Measurements from ENCODE around the gene CEBPB. TPM values are rescaled to one million over a fixed set of nuclear protein-coding genes. Genes with fewer than 3 reads are reported as not detected.
"Not testable (repeated sequence)": the region's sequence is repeated elsewhere in the genome, so short reads cannot be mapped to it uniquely, and the experiment has no call there.

Gene CEBPB
- total RNA-seq, 4 donors from 2014 or later = 154 to 221 (median 195) TPM

DNA sequence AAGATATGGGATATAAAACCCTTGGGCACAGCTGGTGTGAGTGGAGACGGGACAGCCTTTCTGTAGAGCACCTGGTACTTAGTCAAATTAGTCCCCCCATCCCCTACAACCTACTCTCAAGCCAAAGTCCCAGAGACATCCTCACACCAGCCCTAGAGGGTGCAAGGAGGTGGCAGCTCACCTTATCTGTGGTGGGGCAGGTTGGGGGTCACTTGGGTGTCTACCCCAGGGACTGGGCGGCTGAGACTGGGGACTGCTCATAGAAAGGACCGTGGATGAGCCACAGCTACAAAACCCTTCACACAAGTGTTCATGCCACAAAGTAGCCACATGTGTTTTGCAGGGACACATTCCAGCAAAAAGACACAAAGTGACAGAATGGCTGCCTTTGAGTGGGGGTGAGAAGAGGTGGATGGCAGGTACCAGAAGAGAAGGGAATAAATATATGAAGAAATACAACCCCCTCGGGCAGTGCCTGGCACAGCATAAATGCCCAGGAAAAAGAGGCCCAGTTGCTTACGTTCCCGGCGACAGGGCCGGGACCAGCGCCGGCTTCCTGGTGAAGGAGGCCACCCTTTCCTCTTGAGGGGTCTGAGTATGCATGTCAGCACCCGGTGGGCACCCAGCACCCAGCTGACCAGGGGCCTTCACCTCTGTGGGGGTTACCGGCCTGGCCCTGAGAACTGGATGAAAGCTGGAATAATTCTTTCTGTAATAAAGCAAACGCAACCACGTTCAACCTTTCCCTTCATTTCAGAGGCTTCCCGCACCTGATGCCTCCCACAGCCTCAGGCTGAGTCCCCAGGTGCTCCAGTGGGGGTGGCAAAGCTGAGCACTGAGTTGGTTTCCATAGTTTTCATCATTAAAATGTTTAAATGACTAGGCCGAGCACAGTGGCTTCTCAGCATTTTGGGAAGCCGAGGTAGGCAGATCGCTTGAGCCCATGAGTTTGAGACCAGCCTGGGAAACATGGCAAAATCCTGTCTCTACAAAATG is 14.4 kb upstream of the CEBPB start:
- DNase-seq (ENCODE audit: low spot score in 2 of 2) = peak in 1 of 2 donors; percentile 85
- no peak for TF ChIP-seq POLR2A (IDR thresholded peaks at IDR 0.05)
- TF ChIP-seq, protein P1, sequence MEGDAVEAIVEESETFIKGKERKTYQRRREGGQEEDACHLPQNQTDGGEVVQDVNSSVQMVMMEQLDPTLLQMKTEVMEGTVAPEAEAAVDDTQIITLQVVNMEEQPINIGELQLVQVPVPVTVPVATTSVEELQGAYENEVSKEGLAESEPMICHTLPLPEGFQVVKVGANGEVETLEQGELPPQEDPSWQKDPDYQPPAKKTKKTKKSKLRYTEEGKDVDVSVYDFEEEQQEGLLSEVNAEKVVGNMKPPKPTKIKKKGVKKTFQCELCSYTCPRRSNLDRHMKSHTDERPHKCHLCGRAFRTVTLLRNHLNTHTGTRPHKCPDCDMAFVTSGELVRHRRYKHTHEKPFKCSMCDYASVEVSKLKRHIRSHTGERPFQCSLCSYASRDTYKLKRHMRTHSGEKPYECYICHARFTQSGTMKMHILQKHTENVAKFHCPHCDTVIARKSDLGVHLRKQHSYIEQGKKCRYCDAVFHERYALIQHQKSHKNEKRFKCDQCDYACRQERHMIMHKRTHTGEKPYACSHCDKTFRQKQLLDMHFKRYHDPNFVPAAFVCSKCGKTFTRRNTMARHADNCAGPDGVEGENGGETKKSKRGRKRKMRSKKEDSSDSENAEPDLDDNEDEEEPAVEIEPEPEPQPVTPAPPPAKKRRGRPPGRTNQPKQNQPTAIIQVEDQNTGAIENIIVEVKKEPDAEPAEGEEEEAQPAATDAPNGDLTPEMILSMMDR (IDR thresholded peaks at IDR 0.05) = no peak
- intact Hi-C loops (cut with DNase I; ENCODE audit: low total_unique reads) = no loop called here
- WGBS, 2 donors = 91 to 93% methylated on average over 18 of the region's 18 CpGs
- no peak overlapping the region for H3K4me3 ChIP-seq (ENCODE audit: low read depth, poor library complexity, severe bottlenecking)

DNA sequence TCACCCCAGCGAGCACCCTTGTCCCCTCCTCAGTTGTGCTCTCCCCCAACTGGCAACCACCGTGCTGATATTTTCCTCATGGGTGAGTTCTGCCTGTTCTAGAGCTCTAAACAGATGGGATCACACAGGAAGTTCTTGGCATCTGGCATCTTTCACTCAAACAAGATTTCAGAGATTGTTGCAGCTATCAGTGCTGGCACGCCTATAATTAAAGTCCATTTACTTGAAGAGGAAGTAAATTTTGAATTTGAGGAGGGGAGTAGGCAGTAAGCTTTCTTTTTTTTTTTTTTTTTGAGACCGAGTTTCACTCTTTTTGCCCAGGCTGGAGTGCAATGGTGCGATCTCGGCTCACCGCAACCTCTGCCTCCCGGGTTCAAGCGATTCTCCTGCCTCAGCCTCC is 12.0 kb upstream of the CEBPB start:
- intact Hi-C loops (cut with DNase I; ENCODE audit: low total_unique reads); H3K4me3 ChIP-seq (ENCODE audit: low read depth, poor library complexity, severe bottlenecking); DNase-seq (ENCODE audit: low spot score in 2 of 2): not testable (repeated sequence)
- WGBS, 2 donors = 84 to 89% methylated on average over 9 of the region's 9 CpGs

DNA sequence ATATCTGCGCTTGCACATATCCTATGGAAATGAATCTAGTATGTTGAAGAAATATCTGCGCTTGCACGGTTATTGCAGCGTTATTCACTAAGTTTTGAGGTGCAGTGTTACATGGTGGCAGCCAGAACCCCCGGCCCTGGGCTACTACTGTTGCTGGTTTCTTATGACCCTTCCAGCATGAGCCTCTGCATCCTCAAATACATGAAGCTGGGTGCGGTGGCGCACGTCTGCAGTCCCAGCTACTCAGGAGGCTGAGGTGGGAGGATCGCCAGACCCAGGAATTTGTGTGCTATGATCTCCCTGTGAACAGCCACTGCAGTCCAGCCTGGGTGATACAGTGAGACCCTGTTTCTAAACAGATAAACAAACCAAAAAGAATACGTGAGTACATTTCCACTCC is 9.3 kb upstream of the CEBPB start:
- DNase-seq (ENCODE audit: low spot score in 2 of 2) = no peak
- 88 to 90% methylated on average over 10 of the region's 10 CpGs for WGBS, 2 donors
- intact Hi-C loops (cut with DNase I; ENCODE audit: low total_unique reads) = no loop called here
- H3K4me3 ChIP-seq (ENCODE audit: low read depth, poor library complexity, severe bottlenecking) = no peak overlapping the region
- TF ChIP-seq, protein P1 (IDR thresholded peaks at IDR 0.05) = no peak
- no peak for TF ChIP-seq POLR2A (IDR thresholded peaks at IDR 0.05)

DNA sequence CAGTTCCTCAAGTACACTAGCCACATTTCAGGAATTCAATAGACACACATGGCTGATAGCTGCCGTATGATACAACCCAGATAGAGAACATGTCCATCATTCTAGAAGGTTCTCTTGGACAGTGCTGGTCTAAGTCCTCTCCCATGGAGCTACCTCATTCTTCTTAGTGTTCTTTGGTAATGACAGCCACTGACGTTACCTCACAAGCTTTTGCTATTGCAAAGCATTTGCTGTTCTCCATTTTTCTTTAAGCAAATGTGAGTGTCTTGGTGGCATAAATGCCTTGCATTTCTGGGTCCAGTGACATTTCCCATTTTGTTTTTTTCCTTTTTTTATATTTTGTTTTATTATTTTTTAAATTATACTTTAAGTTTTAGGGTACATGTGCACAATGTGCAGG is 8.3 kb upstream of the CEBPB start:
- TF ChIP-seq POLR2A (IDR thresholded peaks at IDR 0.05) = no peak
- TF ChIP-seq, protein P1 (IDR thresholded peaks at IDR 0.05) = no peak
- H3K4me3 ChIP-seq (ENCODE audit: low read depth, poor library complexity, severe bottlenecking) = no peak overlapping the region
- DNase-seq (ENCODE audit: low spot score in 2 of 2) = no peak
- intact Hi-C loops (cut with DNase I; ENCODE audit: low total_unique reads) = no loop called here
- WGBS, 2 donors = 71 to 84% methylated on average over 2 of the region's 2 CpGs

DNA sequence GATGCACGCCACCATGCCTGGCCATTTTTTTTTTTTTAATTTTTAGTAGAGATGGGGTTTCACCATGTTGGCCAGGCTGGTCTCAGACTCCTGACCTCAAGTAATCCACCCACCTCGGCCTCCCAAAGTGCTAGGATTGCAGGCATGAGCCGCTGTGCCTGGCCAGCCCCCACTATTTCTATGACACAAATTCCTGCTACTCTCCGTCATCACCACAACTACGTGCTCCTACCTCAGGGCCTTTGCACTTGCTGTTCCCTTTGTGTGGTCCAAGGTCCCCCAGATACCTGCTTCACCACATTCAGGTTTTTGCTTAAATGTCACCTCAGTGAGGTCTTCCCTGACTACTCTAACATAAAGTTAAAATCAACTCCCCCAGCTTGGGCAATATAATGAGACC is 5.2 kb upstream of the CEBPB start:
- intact Hi-C loops (cut with DNase I; ENCODE audit: low total_unique reads) = loop anchor here (2.0 to 5.0 kb wide), 2 partner anchors 277 to 402 kb away; no protein-coding TSS in a partner anchor
- WGBS, 2 donors = 96% methylated on average over 5 of the region's 5 CpGs
- no peak overlapping the region for H3K4me3 ChIP-seq (ENCODE audit: low read depth, poor library complexity, severe bottlenecking)
- DNase-seq (ENCODE audit: low spot score in 2 of 2) = no peak
- TF ChIP-seq POLR2A (IDR thresholded peaks at IDR 0.05) = no peak
- TF ChIP-seq, protein P1 (IDR thresholded peaks at IDR 0.05) = no peak

DNA sequence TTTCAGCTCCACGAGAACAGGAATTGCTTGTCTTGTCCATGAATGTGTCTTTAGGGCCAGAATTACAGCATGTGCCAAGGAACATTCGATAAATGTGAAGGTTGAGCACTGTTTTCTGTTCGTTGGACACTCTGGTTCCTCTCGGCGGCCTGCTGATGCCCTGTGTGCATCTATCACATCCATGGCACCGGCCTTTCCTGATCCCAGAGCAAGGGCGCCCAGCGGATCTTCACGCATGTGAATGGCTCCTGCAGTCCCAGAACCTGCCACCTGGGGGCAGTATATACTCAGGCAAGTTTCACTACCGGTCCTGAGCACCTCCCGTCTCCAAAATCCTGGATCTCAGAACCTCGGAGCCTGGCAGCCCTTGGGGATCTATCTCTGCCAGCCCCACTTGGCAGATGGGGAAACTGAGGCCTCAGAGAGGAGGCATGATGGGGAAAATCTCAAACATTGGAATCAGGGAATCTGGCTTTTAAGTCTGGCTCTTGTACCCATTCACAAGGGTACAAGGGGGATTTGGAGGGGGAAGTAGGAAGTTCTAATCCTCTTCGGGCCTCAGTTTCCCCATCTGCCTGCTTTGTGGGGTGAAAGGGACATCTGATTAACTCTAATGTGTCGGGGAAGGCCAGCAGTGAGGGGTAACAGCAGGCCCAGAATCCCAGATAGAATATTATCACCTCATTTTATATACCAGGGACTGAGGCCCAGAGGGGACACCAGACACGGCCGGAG is 4.3 kb upstream of the CEBPB start:
- 17% methylated on average over 16 of the region's 16 CpGs for whole genome bisulfite sequencing, 2 donors

More for the DNA sequence above, 4.3 kb upstream of the CEBPB start:
- intact Hi-C loops (cut with DNase I; ENCODE audit: low total_unique reads) = loop anchor here (5.0 kb wide), 1 partner anchor 401 kb away; no protein-coding TSS in a partner anchor
- H3K4me3 ChIP-seq (ENCODE audit: low read depth, poor library complexity, severe bottlenecking) = no peak overlapping the region
- TF ChIP-seq, protein P1 (IDR thresholded peaks at IDR 0.05) = peak in 2 of 3 donors; percentile 85 to 97
- TF ChIP-seq POLR2A (IDR thresholded peaks at IDR 0.05) = no peak
- peak; percentile 94 to 100 for DNase-seq (ENCODE audit: low spot score in 2 of 2)
